NCI-H146 treated with DMSO at 0.1 percent for 48 hours (cell line): ENCODE results near the gene TRMT10B.
"Not testable (repeated sequence)": the region's sequence is repeated elsewhere in the genome, so short reads cannot be mapped to it uniquely, and the experiment has no call there.

Source experiments
- DNase-seq: peaks from one replicate; lab custom pipeline; 2025; ENCODE audit not compliant: unreplicated experiment; lab: John Stamatoyannopoulos, UW

Gene TRMT10B

GRCh38 chr9:37798677-37799076 is 45.1 kb downstream of the TRMT10B start:
- DNase-seq, result no peak

GRCh38 chr9:37800631-37801286 is 47.2 kb downstream of the TRMT10B start, which contains the start of gene DCAF10:
DCAF10 (plus strand) TSS chr9:37800797; CDS start chr9:37800867, 70 bp downstream.
- DNase-seq, result peak; percentile 73

GRCh38 chr9:37801287-37801850 is 47.8 kb downstream of the TRMT10B start:
- DNase-seq, result no peak

- no peak for DNase-seq
These were observed 48.5 kb downstream of the TRMT10B start for GRCh38 chr9:37801959-37802711.

DNA sequence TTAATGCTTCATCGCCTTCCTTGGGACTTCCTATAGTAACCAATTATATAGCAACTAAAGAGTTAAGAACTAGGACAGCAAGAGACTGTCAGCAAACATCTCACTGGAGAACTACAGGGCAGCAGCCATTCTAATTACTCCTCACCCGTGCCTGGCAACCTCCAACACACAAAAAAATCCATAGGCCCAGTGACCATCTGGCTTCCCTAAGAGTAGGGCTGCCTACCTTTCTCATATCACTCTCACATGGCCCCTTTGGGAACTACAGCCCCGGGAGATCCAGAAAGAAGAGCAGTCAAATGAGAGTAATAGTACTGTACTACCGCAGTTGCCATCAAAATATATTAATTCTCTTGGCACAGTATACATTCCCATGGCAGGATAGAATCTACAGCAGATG is 52.7 kb downstream of the TRMT10B start:
- DNase-seq, result no peak

GRCh38 chr9:37809676-37810075 is 56.1 kb downstream of the TRMT10B start:
- DNase-seq, result not testable (repeated sequence)

GRCh38 chr9:37811906-37812476 is 58.4 kb downstream of the TRMT10B start:
- DNase-seq, result no peak

DNA sequence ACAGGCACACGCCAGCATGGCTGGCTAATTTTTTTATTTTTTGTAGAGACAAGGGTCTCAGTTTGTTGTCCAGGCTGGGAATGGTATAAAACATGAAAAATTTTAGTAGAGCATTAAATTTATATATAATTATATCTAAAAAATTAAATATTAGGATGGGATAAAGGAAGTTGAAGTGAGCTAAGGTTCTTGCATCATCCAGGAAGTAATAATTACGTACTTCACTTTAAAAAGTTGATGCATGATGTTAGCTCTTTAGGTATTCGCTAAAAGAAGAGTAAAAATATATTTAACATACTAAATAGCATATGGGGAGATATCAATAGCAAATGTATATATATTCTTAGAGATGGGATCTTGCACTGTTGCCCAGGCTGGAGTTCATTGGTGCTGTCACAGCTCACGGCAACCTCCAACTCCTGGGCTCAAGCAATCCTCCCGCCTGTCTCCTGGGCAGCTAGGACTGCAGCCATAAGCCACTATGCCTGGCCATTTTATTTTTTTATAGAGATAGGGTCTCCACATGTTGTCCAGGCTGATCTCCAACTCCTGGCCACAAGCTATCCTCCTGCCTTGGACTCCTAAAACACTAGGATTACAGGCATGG is 59.3 kb downstream of the TRMT10B start:
- DNase-seq, result no peak

DNA sequence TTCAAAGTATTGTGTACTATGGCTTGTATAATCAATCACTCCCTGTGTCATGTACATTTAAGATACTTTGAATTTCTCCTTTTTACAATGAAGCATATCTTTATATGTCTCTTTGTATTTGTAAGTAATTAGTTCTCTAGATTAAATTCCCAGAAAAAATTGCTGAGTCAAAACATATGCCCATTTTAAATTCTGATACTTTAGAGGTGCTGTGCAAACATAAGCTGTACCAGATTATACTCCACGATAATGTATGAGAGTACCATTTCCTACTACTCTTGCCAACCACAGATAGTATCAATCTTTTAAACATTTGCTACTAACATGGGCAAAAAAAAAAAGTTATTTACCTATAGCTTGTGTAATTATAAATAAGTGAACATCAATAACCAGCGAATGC is 65.2 kb downstream of the TRMT10B start:
- DNase-seq, result no peak

GRCh38 chr9:37820142-37820541 is 66.5 kb downstream of the TRMT10B start:
- DNase-seq, result no peak

DNA sequence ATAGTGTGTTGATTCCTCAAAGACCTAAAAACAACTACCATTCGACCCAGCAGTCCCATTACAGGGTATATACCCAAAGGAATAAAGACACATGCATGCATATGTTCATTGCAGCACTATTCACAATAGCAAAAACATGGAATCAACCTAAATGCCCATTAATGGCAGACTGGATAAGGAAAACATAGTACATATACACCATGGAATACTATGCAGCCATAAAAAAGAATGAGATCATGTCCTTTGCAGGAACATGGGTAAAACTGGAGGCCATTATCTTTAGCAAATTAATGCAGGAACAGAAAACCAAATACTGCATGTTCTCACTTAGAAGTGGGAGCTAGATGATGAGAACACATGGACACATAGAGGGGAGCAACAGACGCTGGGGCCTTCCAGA is 71.6 kb downstream of the TRMT10B start:
- DNase-seq, result not testable (repeated sequence)

- no peak for DNase-seq
These were observed 74.0 kb downstream of the TRMT10B start for GRCh38 chr9:37827483-37828165.
